Fibroblast of skin of back (primary cell): ENCODE data around the gene PLPPR2.
"Not testable (repeated sequence)": the region's sequence is repeated elsewhere in the genome, so short reads cannot be mapped to it uniquely, and the experiment has no call there.

ENCODE experiments used
- DNase-seq: peaks from one replicate; pipeline ENCODE4 v3.0.0-alpha.2; 2013

Gene PLPPR2

GRCh38 chr19:11373885-11374432, 18.7 kb downstream of the PLPPR2 start:
- DNase-seq = no peak

GRCh38 chr19:11374433-11375142, 19.4 kb downstream of the PLPPR2 start, which contains the start of gene SWSAP1:
TSS of gene SWSAP1 (plus strand) at chr19:11374666. CDS start at chr19:11374681, 15 bp downstream.
- peak; percentile 99 for DNase-seq

- DNase-seq = no peak
These were observed 20.1 kb downstream of the PLPPR2 start for GRCh38 chr19:11375143-11375948.

GRCh38 chr19:11377237-11377636, 22.0 kb downstream of the PLPPR2 start:
- DNase-seq = peak; percentile 93

GRCh38 chr19:11377756-11378155, 22.5 kb downstream of the PLPPR2 start:
- DNase-seq = peak; percentile 44

- peak; percentile 91 for DNase-seq
These were observed 23.3 kb downstream of the PLPPR2 start for GRCh38 chr19:11378319-11379189.

GRCh38 chr19:11379269-11379845, 24.1 kb downstream of the PLPPR2 start:
- not testable (repeated sequence) for DNase-seq

GRCh38 chr19:11379857-11380350, 24.7 kb downstream of the PLPPR2 start:
- DNase-seq = no peak

GRCh38 chr19:11380653-11381537, 25.7 kb downstream of the PLPPR2 start:
- peak; percentile 97 for DNase-seq

GRCh38 chr19:11382898-11383705, 27.9 kb downstream of the PLPPR2 start:
- no peak for DNase-seq

GRCh38 chr19:11383706-11384048, 28.4 kb downstream of the PLPPR2 start:
- no peak for DNase-seq

GRCh38 chr19:11384778-11385129, 29.5 kb downstream of the PLPPR2 start:
- DNase-seq = no peak

- no peak for DNase-seq
These were observed 32.2 kb downstream of the PLPPR2 start for GRCh38 chr19:11387162-11388034.

GRCh38 chr19:11390359-11390758, 35.1 kb downstream of the PLPPR2 start:
- no peak for DNase-seq

GRCh38 chr19:11390933-11391680, 35.9 kb downstream of the PLPPR2 start:
- no peak for DNase-seq

GRCh38 chr19:11397089-11397610, 41.9 kb downstream of the PLPPR2 start:
- DNase-seq = no peak

- no peak for DNase-seq
These were observed 44.4 kb downstream of the PLPPR2 start for GRCh38 chr19:11399667-11400066.

- no peak for DNase-seq
These were observed 45.6 kb downstream of the PLPPR2 start for GRCh38 chr19:11400798-11401197.
